WTC11 (cell line): Measurements from ENCODE around the gene RGCC.

Experiments
- KAT7 ChIP-seq: sonication (generic); formaldehyde crosslinking; IDR thresholded peaks from 2 replicates; pipeline ENCODE4 v1.8.1; 2023; ENCODE audit warnings: missing genetic modification reagents, mild to moderate bottlenecking, borderline replicate concordance
- MYBL2 ChIP-seq: sonication (generic); formaldehyde crosslinking; IDR thresholded peaks from 2 replicates; pipeline ENCODE4 v1.8.1; 2023; ENCODE audit warnings: mild to moderate bottlenecking, moderate library complexity, missing genetic modification reagents
- NFYB ChIP-seq: sonication (generic); formaldehyde crosslinking; conservative IDR thresholded peaks from 2 replicates; pipeline ENCODE4 v1.8.0; 2022; ENCODE audit warnings: low read depth, missing genetic modification reagents
- NR2C2 ChIP-seq: sonication (generic); formaldehyde crosslinking; IDR thresholded peaks from 2 replicates; pipeline ENCODE4 v1.8.0; 2022; ENCODE audit warnings: mild to moderate bottlenecking, missing genetic modification reagents
- NR3C1 ChIP-seq: sonication (generic); formaldehyde crosslinking; conservative IDR thresholded peaks from 2 replicates; pipeline ENCODE4 v1.8.1; 2023; ENCODE audit warnings: low read depth, mild to moderate bottlenecking, missing genetic modification reagents
- ZBTB21 ChIP-seq: sonication (generic); formaldehyde crosslinking; IDR thresholded peaks from 2 replicates; pipeline ENCODE4 v1.8.1; 2023; ENCODE audit warnings: mild to moderate bottlenecking, missing genetic modification reagents, borderline replicate concordance
- ZNF317 ChIP-seq: sonication (generic); formaldehyde crosslinking; IDR thresholded peaks from 2 replicates; pipeline ENCODE4 v1.8.1; 2023; ENCODE audit warnings: low read depth, mild to moderate bottlenecking, moderate library complexity, missing genetic modification reagents, borderline replicate concordance
- ZNF396 ChIP-seq: fragments of 250-450 bp; sonication (Bioruptor Pico); IDR thresholded peaks from 2 replicates; pipeline ENCODE4 v1.8.0; 2021; ENCODE audit warnings: mild to moderate bottlenecking, moderate library complexity, borderline replicate concordance
- TF ChIP-seq, protein P1 (sequence below): sonication (generic); formaldehyde crosslinking; IDR thresholded peaks from 2 replicates; pipeline ENCODE4 v1.8.0; 2022; ENCODE audit warnings: mild to moderate bottlenecking, missing genetic modification reagents
- TF ChIP-seq, protein P2 (sequence below): sonication (generic); formaldehyde crosslinking; IDR thresholded peaks from 2 replicates; pipeline ENCODE4 v1.8.0; 2023; ENCODE audit warnings: missing genetic modification reagents, mild to moderate bottlenecking, borderline replicate concordance
- TF ChIP-seq, protein P3 (sequence below): fragments of 200-600 bp; IDR thresholded peaks from 2 replicates; pipeline ENCODE4 v1.8.0; 2022; ENCODE audit warnings: antibody characterized with exemption
- TF ChIP-seq, protein P4 (sequence below): fragments of 250-450 bp; sonication (Bioruptor Pico); IDR thresholded peaks from 2 replicates; pipeline ENCODE4 v2.1.2; 2022; ENCODE audit warnings: mild to moderate bottlenecking, moderate library complexity
- TF ChIP-seq, protein P5 (sequence below): sonication (generic); formaldehyde crosslinking; IDR thresholded peaks from 2 replicates; pipeline ENCODE4 v1.8.1; 2022; ENCODE audit warnings: low read depth, missing genetic modification reagents, borderline replicate concordance

DNA sequence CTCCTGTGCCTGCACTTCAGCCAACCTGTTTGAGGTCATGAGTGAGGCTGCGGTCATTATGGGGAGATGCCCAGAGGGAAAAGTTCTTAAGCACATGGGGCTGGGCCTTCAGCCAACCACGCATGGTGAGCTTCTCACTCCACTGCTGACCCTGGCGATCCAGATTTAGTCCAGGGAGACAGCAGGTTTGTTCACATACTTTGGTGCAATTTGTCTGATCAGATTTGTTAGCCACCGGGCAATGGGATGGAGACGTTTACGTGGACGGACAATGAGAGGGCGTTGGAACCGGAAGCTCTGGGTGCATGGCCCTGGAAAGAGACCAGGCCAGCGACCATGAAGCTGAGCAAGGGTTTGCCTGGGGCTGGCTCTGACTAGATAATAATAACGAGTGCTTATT is 56.2 kb downstream of the RGCC start:
- TF ChIP-seq, protein P1, sequence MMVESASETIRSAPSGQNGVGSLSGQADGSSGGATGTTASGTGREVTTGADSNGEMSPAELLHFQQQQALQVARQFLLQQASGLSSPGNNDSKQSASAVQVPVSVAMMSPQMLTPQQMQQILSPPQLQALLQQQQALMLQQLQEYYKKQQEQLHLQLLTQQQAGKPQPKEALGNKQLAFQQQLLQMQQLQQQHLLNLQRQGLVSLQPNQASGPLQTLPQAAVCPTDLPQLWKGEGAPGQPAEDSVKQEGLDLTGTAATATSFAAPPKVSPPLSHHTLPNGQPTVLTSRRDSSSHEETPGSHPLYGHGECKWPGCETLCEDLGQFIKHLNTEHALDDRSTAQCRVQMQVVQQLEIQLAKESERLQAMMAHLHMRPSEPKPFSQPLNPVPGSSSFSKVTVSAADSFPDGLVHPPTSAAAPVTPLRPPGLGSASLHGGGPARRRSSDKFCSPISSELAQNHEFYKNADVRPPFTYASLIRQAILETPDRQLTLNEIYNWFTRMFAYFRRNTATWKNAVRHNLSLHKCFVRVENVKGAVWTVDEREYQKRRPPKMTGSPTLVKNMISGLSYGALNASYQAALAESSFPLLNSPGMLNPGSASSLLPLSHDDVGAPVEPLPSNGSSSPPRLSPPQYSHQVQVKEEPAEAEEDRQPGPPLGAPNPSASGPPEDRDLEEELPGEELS, result no peak
- TF ChIP-seq, protein P2, sequence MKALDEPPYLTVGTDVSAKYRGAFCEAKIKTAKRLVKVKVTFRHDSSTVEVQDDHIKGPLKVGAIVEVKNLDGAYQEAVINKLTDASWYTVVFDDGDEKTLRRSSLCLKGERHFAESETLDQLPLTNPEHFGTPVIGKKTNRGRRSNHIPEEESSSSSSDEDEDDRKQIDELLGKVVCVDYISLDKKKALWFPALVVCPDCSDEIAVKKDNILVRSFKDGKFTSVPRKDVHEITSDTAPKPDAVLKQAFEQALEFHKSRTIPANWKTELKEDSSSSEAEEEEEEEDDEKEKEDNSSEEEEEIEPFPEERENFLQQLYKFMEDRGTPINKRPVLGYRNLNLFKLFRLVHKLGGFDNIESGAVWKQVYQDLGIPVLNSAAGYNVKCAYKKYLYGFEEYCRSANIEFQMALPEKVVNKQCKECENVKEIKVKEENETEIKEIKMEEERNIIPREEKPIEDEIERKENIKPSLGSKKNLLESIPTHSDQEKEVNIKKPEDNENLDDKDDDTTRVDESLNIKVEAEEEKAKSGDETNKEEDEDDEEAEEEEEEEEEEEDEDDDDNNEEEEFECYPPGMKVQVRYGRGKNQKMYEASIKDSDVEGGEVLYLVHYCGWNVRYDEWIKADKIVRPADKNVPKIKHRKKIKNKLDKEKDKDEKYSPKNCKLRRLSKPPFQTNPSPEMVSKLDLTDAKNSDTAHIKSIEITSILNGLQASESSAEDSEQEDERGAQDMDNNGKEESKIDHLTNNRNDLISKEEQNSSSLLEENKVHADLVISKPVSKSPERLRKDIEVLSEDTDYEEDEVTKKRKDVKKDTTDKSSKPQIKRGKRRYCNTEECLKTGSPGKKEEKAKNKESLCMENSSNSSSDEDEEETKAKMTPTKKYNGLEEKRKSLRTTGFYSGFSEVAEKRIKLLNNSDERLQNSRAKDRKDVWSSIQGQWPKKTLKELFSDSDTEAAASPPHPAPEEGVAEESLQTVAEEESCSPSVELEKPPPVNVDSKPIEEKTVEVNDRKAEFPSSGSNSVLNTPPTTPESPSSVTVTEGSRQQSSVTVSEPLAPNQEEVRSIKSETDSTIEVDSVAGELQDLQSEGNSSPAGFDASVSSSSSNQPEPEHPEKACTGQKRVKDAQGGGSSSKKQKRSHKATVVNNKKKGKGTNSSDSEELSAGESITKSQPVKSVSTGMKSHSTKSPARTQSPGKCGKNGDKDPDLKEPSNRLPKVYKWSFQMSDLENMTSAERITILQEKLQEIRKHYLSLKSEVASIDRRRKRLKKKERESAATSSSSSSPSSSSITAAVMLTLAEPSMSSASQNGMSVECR (CRISPR knock-in tag), result no peak
- no peak for TF ChIP-seq MYBL2 (CRISPR knock-in tag)
- no peak for TF ChIP-seq ZNF317
- TF ChIP-seq, protein P3, sequence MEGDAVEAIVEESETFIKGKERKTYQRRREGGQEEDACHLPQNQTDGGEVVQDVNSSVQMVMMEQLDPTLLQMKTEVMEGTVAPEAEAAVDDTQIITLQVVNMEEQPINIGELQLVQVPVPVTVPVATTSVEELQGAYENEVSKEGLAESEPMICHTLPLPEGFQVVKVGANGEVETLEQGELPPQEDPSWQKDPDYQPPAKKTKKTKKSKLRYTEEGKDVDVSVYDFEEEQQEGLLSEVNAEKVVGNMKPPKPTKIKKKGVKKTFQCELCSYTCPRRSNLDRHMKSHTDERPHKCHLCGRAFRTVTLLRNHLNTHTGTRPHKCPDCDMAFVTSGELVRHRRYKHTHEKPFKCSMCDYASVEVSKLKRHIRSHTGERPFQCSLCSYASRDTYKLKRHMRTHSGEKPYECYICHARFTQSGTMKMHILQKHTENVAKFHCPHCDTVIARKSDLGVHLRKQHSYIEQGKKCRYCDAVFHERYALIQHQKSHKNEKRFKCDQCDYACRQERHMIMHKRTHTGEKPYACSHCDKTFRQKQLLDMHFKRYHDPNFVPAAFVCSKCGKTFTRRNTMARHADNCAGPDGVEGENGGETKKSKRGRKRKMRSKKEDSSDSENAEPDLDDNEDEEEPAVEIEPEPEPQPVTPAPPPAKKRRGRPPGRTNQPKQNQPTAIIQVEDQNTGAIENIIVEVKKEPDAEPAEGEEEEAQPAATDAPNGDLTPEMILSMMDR, result no peak
- TF ChIP-seq, protein P4, sequence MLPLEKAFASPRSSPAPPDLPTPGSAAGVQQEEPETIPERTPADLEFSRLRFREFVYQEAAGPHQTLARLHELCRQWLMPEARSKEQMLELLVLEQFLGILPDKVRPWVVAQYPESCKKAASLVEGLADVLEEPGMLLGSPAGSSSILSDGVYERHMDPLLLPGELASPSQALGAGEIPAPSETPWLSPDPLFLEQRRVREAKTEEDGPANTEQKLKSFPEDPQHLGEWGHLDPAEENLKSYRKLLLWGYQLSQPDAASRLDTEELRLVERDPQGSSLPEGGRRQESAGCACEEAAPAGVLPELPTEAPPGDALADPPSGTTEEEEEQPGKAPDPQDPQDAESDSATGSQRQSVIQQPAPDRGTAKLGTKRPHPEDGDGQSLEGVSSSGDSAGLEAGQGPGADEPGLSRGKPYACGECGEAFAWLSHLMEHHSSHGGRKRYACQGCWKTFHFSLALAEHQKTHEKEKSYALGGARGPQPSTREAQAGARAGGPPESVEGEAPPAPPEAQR (CRISPR knock-in tag), result no peak
- no peak for TF ChIP-seq ZBTB21 (CRISPR knock-in tag)
- TF ChIP-seq KAT7 (CRISPR knock-in tag), result no peak
- no peak for TF ChIP-seq NFYB
- no peak for TF ChIP-seq ZNF396
- no peak for TF ChIP-seq NR3C1 (CRISPR knock-in tag)
- TF ChIP-seq, protein P5, sequence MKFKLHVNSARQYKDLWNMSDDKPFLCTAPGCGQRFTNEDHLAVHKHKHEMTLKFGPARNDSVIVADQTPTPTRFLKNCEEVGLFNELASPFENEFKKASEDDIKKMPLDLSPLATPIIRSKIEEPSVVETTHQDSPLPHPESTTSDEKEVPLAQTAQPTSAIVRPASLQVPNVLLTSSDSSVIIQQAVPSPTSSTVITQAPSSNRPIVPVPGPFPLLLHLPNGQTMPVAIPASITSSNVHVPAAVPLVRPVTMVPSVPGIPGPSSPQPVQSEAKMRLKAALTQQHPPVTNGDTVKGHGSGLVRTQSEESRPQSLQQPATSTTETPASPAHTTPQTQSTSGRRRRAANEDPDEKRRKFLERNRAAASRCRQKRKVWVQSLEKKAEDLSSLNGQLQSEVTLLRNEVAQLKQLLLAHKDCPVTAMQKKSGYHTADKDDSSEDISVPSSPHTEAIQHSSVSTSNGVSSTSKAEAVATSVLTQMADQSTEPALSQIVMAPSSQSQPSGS (CRISPR knock-in tag), result no peak
- TF ChIP-seq NR2C2 (CRISPR knock-in tag), result no peak
